ENCODE results near the gene MARCHF4.

Gene MARCHF4

GRCh38 chr2:216371721-216372702, at the start of gene MARCHF4:
TSS of gene MARCHF4 (minus strand) at chr2:216372483. CDS start at chr2:216370260, 2,223 bp downstream.
- DNase-seq, result peak; percentile 69

GRCh38 chr2:216420367-216421101, 48.3 kb upstream of the MARCHF4 start:
- DNase-seq, result no peak

DNA sequence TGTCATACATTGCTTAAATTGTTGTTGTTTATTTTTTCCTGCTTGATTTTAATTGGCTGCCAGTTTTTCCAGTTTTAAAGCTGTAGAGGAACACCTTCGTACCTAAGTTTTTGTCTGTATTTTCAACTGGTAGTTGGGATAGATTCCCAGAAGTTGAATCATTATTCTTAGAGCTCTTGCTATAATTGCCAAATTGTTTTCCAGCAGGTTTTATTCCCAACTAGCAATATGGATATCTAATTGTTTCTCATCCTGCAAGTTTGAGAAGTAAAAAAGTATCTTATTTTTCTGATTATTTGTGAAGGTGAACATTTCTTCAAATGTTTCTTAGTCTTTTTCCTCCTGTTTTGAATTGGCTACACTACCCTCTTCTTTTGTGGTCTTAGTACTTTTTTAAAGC, 46.7 kb upstream of the MARCHF4 start:
- no peak for DNase-seq

- no peak for DNase-seq
These were observed 44.5 kb upstream of the MARCHF4 start for GRCh38 chr2:216416571-216417307.

- DNase-seq, result no peak
These were observed 43.3 kb upstream of the MARCHF4 start for GRCh38 chr2:216415541-216415940.

- no peak for DNase-seq
These were observed 42.6 kb upstream of the MARCHF4 start for GRCh38 chr2:216414772-216415319.

DNA sequence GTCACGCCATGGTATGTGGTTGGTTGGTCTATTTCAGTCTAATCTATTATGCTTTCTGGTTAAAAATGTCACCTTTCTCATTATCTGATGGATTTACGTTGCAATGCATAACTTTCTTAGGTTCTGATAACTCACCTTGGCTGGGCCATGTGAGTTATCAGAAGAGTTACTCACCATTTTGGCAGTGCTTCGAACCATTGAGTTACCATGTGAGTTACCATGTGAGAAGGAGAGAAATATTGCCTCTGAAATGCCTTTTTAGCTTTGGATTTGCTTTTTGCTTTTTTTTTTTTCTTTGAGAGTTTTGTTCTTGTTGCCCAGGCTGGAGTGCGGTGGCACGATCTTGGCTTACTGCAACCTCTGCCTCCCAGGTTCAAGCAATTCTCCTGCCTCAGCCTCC, 41.6 kb upstream of the MARCHF4 start:
- DNase-seq, result no peak

- DNase-seq, result peak; percentile 99
These were observed 40.0 kb upstream of the MARCHF4 start, which contains the start of gene SMARCAL1 for GRCh38 chr2:216412022-216412999. TSS of gene SMARCAL1 (plus strand) at chr2:216412484. CDS start at chr2:216414705, 2,221 bp downstream.

DNA sequence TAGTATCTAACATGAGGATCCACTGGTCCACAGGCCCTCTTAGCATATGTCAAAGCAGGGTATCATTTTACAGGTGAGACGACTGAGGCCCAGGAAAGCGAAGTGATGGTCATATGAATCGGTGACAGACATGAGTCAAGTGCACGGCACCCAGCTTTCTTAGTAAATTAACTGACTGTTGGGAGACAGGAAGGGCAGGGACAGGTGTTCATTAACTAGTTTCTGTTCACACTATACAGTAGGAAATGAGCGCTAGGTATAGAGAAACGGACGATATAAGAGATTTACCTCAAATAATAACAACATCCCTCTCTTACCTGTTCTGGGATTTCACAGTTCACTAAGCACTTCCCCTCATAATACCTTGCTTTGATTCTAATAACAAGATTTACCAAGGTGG, 38.3 kb upstream of the MARCHF4 start:
- no peak for DNase-seq

- no peak for DNase-seq
These were observed 36.4 kb upstream of the MARCHF4 start for GRCh38 chr2:216408426-216409290.

- no peak for DNase-seq
These were observed 34.5 kb upstream of the MARCHF4 start for GRCh38 chr2:216406826-216407225.

- no peak for DNase-seq
These were observed 33.3 kb upstream of the MARCHF4 start for GRCh38 chr2:216405588-216405987.

DNA sequence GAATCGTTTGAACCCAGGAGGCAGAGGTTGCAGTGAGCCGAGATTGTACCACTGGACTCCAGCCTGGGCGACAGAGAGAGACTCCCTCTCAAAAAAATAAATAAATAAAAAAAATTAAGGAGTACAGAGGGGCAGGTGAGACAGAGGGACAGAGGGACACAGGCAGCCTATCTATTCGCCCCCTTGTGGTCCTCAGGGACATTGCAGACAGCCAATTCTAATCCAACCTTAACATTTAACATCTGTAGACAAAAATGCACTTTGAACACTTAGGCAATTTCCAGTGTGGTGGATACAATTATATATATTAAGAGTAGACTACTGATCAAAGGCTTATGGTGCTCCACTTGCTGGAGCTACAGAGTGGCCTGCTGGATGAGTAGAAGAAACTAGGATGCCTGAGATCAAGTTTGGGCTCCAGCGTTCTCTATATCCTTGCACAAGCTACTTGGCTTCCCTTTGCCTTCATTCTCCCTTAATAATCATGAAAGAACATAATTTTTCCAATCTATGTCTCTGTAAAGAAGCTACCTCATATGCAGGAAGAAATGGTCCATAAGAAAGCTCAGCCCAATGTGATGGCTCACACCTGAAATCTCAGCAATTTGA, 31.8 kb upstream of the MARCHF4 start:
- peak; percentile 49 for DNase-seq

- no peak for DNase-seq
These were observed 30.5 kb upstream of the MARCHF4 start for GRCh38 chr2:216402751-216403150.

DNA sequence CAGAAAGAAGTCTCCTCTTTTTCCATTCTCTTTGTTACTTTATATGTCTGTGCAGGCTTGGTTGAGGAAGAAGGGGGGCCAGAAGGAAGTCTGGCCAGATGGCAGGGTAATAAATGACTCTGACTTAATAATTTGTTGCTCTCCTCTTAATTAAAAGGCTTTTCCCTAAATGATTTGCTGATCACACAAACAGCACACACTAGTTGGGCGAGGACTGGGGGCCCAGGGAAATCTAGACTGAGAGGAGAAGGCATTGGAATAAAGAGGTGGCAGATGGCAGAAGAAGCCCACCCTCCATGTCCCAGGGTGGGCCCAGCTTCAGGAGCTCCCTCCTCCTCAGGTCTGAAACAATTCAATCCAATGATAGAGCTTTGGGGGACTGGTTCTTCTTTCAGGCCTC, 27.3 kb upstream of the MARCHF4 start:
- no peak for DNase-seq

DNA sequence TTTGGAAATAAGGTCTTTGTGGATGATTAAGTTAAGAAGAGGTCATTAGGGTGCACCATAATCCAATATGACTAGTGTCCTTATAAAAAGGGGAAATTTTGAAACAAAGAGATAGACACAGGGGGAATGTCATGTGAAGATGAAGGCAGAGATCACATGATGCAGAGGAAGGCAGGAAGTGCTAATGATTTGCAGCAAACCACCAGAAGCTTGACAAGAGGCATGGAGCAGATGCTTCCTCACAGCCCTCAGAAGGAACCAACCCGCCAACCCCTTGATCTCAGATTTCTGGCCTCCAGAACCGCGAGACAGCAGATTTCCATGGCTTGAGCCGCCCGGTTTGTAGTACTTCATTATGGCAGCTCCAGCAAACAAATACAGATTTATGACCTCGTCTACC, 22.6 kb upstream of the MARCHF4 start:
- DNase-seq, result no peak

DNA sequence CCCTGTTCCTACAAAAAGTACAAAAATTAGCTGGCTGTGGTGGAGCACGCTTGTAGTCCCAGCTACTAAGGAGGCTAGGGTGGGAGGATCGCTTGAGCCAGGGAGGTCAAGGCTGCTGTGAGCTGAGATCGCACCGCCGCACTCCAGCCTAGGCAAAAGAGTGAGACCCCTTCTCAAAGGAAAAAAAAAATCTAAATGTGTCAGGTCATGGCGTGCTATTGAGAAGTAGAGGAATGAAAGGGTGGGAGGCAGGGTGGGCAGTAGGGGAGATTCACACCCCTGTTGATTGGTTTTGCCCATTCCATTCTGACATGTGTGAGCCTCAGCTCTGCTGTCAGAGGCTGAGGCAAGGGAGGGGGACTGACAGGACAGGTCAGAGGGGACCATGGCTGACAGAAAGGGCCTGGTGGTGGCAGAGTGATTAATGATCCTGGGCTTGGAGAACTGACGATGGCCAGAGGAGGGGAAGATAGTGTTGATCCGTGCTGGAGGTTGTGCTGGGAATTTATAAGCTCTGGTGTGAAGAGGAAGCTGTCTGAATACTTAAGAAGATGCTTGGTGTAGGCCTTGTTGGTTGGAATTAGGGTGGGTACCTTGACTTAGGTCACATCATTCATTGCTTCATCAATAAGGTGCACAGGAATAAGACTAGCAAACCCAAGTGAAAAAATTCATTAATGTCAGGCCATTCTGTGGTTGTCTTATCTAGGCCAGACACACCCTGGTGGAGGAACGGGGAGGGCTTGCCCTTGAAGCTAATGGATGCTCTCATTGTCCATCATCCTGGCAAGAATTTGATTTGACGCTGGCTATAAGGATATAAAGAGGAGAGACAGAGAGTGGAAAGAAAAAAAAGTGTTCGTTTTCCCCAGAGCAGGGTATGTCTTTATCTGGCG, 20.9 kb upstream of the MARCHF4 start:
- no peak for DNase-seq

GRCh38 chr2:216392018-216392562, 19.8 kb upstream of the MARCHF4 start:
- no peak for DNase-seq

- no peak for DNase-seq
These were observed 19.1 kb upstream of the MARCHF4 start for GRCh38 chr2:216391401-216391800.

All from activated naive CD4-positive, alpha-beta T cell treated with Interleukin-2 at 50 U/mL for 16 hours (primary cell).